WTC11 (cell line): Measurements from ENCODE around the gene AGTRAP. TPM values are rescaled to one million over a fixed set of nuclear protein-coding genes. Genes with fewer than 3 reads are reported as not detected.
A peak's percentile ranks its signal among the peaks of the same experiment; 100 is the strongest.

Source experiments
- ATAC-seq: fragments of 200-7000 bp; cut with Tn5 transposase; 2 replicates; pipeline ENCODE4 v1.10.0; 2021; ENCODE audit warnings: mild to moderate bottlenecking, moderate library complexity
- CTCF ChIA-PET: fragments of 300-600 bp; sonication (Branson Sonifier 250); formaldehyde crosslinking; loops from one replicate; lab custom pipeline; 2021; ENCODE audit warnings: antibody characterized with exemption; lab: Charles Lee
- POLR2A ChIA-PET: fragments of 350-600 bp; sonication (Branson Sonifier 250); formaldehyde crosslinking; loops from one replicate; lab custom pipeline; 2021; ENCODE audit warnings: antibody characterized with exemption; lab: Charles Lee
- DNase-seq: peaks from one replicate; pipeline ENCODE4 v3.0.0; 2021; ENCODE audit warnings: low spot score
- H3K27ac Mint-ChIP-seq: 2 replicates; pipeline ENCODE4 v1.8.0; 2021; ENCODE audit warnings: mixed read lengths
- H3K27me3 Mint-ChIP-seq: 2 replicates; pipeline ENCODE4 v1.8.0; 2021; ENCODE audit warnings: low read depth, mild to moderate bottlenecking, moderate library complexity, mixed read lengths
- H3K36me3 Mint-ChIP-seq: 2 replicates; pipeline ENCODE4 v1.8.0; 2021; ENCODE audit warnings: mixed read lengths
- H3K4me1 Mint-ChIP-seq: 2 replicates; pipeline ENCODE4 v1.8.0; 2022; ENCODE audit warnings: mixed read lengths
- H3K4me3 Mint-ChIP-seq: 2 replicates; pipeline ENCODE4 v1.8.0; 2021; ENCODE audit warnings: mild to moderate bottlenecking, moderate library complexity, mixed read lengths
- H3K9me3 Mint-ChIP-seq: 2 replicates; pipeline ENCODE4 v1.8.0; 2021; ENCODE audit warnings: mixed read lengths
- AR ChIP-seq: fragments of 250-450 bp; sonication (Bioruptor Pico); IDR thresholded peaks from 2 replicates; pipeline ENCODE4 v1.9.0; 2021; ENCODE audit warnings: mild to moderate bottlenecking
- ATF6 ChIP-seq: sonication (generic); formaldehyde crosslinking; IDR thresholded peaks from 2 replicates; pipeline ENCODE4 v1.8.1; 2023; ENCODE audit warnings: mild to moderate bottlenecking, missing genetic modification reagents
- CTCF ChIP-seq: fragments of 200-600 bp; IDR thresholded peaks from 2 replicates; pipeline ENCODE4 v1.8.0; 2022; ENCODE audit warnings: antibody characterized with exemption
- KAT7 ChIP-seq: sonication (generic); formaldehyde crosslinking; IDR thresholded peaks from 2 replicates; pipeline ENCODE4 v1.8.1; 2023; ENCODE audit warnings: missing genetic modification reagents, mild to moderate bottlenecking, borderline replicate concordance
- MAX ChIP-seq: sonication (generic); formaldehyde crosslinking; IDR thresholded peaks from 2 replicates; pipeline ENCODE4 v1.8.0; 2022; ENCODE audit warnings: mild to moderate bottlenecking, missing genetic modification reagents
- MLX ChIP-seq: sonication (generic); formaldehyde crosslinking; IDR thresholded peaks from 2 replicates; pipeline ENCODE4 v1.8.1; 2023; ENCODE audit warnings: mild to moderate bottlenecking, missing genetic modification reagents, moderate library complexity
- NR3C1 ChIP-seq: sonication (generic); formaldehyde crosslinking; conservative IDR thresholded peaks from 2 replicates; pipeline ENCODE4 v1.8.1; 2023; ENCODE audit warnings: low read depth, mild to moderate bottlenecking, missing genetic modification reagents
- PRRX2 ChIP-seq: fragments of 250-450 bp; sonication (Bioruptor Pico); IDR thresholded peaks from 2 replicates; pipeline ENCODE4 v1.8.0; 2021; ENCODE audit warnings: mild to moderate bottlenecking
- RELA ChIP-seq: sonication (generic); formaldehyde crosslinking; IDR thresholded peaks from 2 replicates; pipeline ENCODE4 v1.8.1; 2022; ENCODE audit warnings: missing genetic modification reagents, mild to moderate bottlenecking, borderline replicate concordance
- TEAD1 ChIP-seq: sonication (generic); formaldehyde crosslinking; IDR thresholded peaks from 2 replicates; pipeline ENCODE4 v1.8.0; 2022; ENCODE audit warnings: mild to moderate bottlenecking, missing genetic modification reagents
- TEAD4 ChIP-seq: sonication (generic); formaldehyde crosslinking; IDR thresholded peaks from 2 replicates; pipeline ENCODE4 v1.8.0; 2022; ENCODE audit warnings: mild to moderate bottlenecking, missing genetic modification reagents
- TP53 ChIP-seq: sonication (generic); formaldehyde crosslinking; IDR thresholded peaks from 2 replicates; pipeline ENCODE4 v1.8.1; 2023; ENCODE audit warnings: mild to moderate bottlenecking, missing genetic modification reagents
- ZNF671 ChIP-seq: fragments of 250-450 bp; sonication (Bioruptor Pico); IDR thresholded peaks from 2 replicates; pipeline ENCODE4 v1.8.0; 2021; ENCODE audit warnings: mild to moderate bottlenecking
- total RNA-seq: library from RNA; stranded (reverse); gene quantifications from 3 replicates; pipeline ENCODE4 v1.2.3, GENCODE V29; 2021

Gene AGTRAP
- total RNA-seq, 1 experiment from 2014 or later, result 81.6 TPM

- ChIA-PET CTCF (interaction anchor here (1.0 to 2.9 kb wide), 25 partner anchors 9 to 240 kb away, joined by 3 to 55 read pairs (median 9); partner anchors contain the start of genes AGTRAP, DISP3, DRAXIN and FBXO2), POLR2A (interaction anchor here (0.6 to 1.5 kb wide), 5 partner anchors 12 to 611 kb away, joined by 3 to 5 read pairs (median 4); no protein-coding TSS in a partner anchor)
- Mint-ChIP-seq H3K4me3 (peak overlapping the region; percentile 51), H3K4me1 (peaks cover 9% of the 10 kb centered on the region), H3K9me3 (no peaks in the 10 kb centered on the region), H3K27ac (no peak overlapping the region), H3K36me3 (no peaks in the 10 kb centered on the region; the same call in 1 of the 2 replicates), H3K27me3 (no peaks in the 10 kb centered on the region; the same call in 1 of the 2 replicates)
- TF ChIP-seq TEAD4 (CRISPR knock-in tag) (no peak), TEAD1 (CRISPR knock-in tag) (peak; percentile 55; the same call in 1 of the 2 replicates), PRRX2 (no peak), CTCF (peak; percentile 96), ATF6 (CRISPR knock-in tag) (no peak), MLX (CRISPR knock-in tag) (0 out of 2 replicates have a peak, but pooled peaks have one; percentile 24), MAX (CRISPR knock-in tag) (peak; percentile 66), NR3C1 (CRISPR knock-in tag) (no peak)
- ATAC-seq (peak; percentile 75), DNase-seq (peak; percentile 81)
Measured at GRCh38 chr1:11719313-11720032, 16.5 kb upstream of the AGTRAP start.

- Mint-ChIP-seq H3K27me3 (no peaks in the 10 kb centered on the region), H3K9me3 (no peaks in the 10 kb centered on the region), H3K4me1 (peaks cover 14% of the 10 kb centered on the region), H3K4me3 (peak overlapping the region; percentile 51; the same call in 1 of the 2 replicates), H3K36me3 (no peaks in the 10 kb centered on the region; the same call in 1 of the 2 replicates), H3K27ac (no peak overlapping the region)
- DNase-seq (no peak), ATAC-seq (no peak)
- POLR2A ChIA-PET, result interaction anchor here (0.6 to 1.5 kb wide), 5 partner anchors 12 to 611 kb away, joined by 3 to 5 read pairs (median 4); no protein-coding TSS in a partner anchor
- TF ChIP-seq CTCF, result peak; percentile 5; the same call in 1 of the 2 replicates
- TF ChIP-seq KAT7 (CRISPR knock-in tag), result no peak
- CTCF ChIA-PET, result interaction anchor here (1.0 to 2.9 kb wide), 25 partner anchors 9 to 241 kb away, joined by 3 to 55 read pairs (median 9); partner anchors contain the start of genes AGTRAP, DISP3, DRAXIN and FBXO2
Measured at GRCh38 chr1:11720033-11720376, 15.9 kb upstream of the AGTRAP start.

- CTCF ChIA-PET, result interaction anchor here (0.7 to 2.9 kb wide), 10 partner anchors 12 to 351 kb away, joined by 3 to 55 read pairs (median 14); partner anchors contain the start of genes DISP3, DRAXIN, FBXO6 and MAD2L2
- TF ChIP-seq RELA (CRISPR knock-in tag), result no peak
- TF ChIP-seq AR (CRISPR knock-in tag), result no peak
- no peak for TF ChIP-seq ZNF671 (CRISPR knock-in tag)
- TF ChIP-seq MLX (CRISPR knock-in tag), result no peak
- no peak for TF ChIP-seq CTCF
- no peak for TF ChIP-seq TP53
Measured at GRCh38 chr1:11720525-11720924, 15.4 kb upstream of the AGTRAP start.

More at GRCh38 chr1:11720525-11720924, 15.4 kb upstream of the AGTRAP start:
- ATAC-seq (no peak), DNase-seq (no peak)
- Mint-ChIP-seq H3K9me3 (no peaks in the 10 kb centered on the region), H3K4me3 (no peak overlapping the region), H3K27ac (no peak overlapping the region), H3K36me3 (no peaks in the 10 kb centered on the region; the same call in 1 of the 2 replicates), H3K27me3 (no peaks in the 10 kb centered on the region), H3K4me1 (peaks cover 19% of the 10 kb centered on the region)
- POLR2A ChIA-PET, result no interaction called here
